ENCODE results near the gene RNPEP. TPM values are rescaled to one million over a fixed set of nuclear protein-coding genes. Genes with fewer than 3 reads are reported as not detected.

Gene RNPEP
- total RNA-seq, 1 donor from 2014 or later, result 70.1 TPM

- Mint-ChIP-seq H3K4me1 (ENCODE audit: unreplicated experiment) (peaks cover 29% of the 10 kb centered on the region), H3K4me3 (ENCODE audit: unreplicated experiment) (no peak overlapping the region), H3K27me3 (ENCODE audit: unreplicated experiment) (peaks cover 13% of the 10 kb centered on the region), H3K27ac (ENCODE audit: unreplicated experiment) (no peak overlapping the region), H3K36me3 (ENCODE audit: low read depth, unreplicated experiment) (no peaks in the 10 kb centered on the region), H3K9me3 (ENCODE audit: unreplicated experiment) (no peaks in the 10 kb centered on the region)
- no peak for DNase-seq (ENCODE audit: low spot score)
- TF ChIP-seq, protein P1, sequence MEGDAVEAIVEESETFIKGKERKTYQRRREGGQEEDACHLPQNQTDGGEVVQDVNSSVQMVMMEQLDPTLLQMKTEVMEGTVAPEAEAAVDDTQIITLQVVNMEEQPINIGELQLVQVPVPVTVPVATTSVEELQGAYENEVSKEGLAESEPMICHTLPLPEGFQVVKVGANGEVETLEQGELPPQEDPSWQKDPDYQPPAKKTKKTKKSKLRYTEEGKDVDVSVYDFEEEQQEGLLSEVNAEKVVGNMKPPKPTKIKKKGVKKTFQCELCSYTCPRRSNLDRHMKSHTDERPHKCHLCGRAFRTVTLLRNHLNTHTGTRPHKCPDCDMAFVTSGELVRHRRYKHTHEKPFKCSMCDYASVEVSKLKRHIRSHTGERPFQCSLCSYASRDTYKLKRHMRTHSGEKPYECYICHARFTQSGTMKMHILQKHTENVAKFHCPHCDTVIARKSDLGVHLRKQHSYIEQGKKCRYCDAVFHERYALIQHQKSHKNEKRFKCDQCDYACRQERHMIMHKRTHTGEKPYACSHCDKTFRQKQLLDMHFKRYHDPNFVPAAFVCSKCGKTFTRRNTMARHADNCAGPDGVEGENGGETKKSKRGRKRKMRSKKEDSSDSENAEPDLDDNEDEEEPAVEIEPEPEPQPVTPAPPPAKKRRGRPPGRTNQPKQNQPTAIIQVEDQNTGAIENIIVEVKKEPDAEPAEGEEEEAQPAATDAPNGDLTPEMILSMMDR (IDR thresholded peaks at IDR 0.05; ENCODE audit: unreplicated experiment), result no peak
Measured at GRCh38 chr1:201944002-201944401, 38.4 kb upstream of the RNPEP start.

DNA sequence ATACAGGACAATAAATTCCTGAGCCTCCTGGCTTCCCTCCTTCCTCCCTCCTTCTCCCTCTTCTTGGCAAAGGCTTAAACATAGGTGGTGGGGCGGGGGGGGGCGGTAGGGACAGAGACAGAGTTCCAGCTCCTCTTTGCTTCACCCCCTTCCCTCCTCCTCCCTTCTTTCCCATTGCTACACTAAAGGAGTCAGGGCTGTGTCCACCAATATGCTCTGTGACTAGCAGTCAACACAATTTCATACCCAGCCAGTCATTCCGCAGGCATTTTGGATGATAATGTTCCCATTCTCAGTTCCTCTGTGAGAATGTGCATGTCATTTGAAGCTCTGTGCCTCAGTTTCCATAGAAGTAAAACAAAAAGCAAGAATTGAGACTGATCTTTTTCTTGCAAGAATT, 37.8 kb upstream of the RNPEP start:
- Mint-ChIP-seq H3K27me3 (ENCODE audit: unreplicated experiment) (peaks cover 15% of the 10 kb centered on the region), H3K9me3 (ENCODE audit: unreplicated experiment) (no peaks in the 10 kb centered on the region), H3K4me3 (ENCODE audit: unreplicated experiment) (no peak overlapping the region), H3K4me1 (ENCODE audit: unreplicated experiment) (peaks cover 28% of the 10 kb centered on the region), H3K36me3 (ENCODE audit: low read depth, unreplicated experiment) (no peaks in the 10 kb centered on the region), H3K27ac (ENCODE audit: unreplicated experiment) (no peak overlapping the region)
- DNase-seq (ENCODE audit: low spot score), result no peak
- TF ChIP-seq, protein P1 (IDR thresholded peaks at IDR 0.05; ENCODE audit: unreplicated experiment), result no peak

DNA sequence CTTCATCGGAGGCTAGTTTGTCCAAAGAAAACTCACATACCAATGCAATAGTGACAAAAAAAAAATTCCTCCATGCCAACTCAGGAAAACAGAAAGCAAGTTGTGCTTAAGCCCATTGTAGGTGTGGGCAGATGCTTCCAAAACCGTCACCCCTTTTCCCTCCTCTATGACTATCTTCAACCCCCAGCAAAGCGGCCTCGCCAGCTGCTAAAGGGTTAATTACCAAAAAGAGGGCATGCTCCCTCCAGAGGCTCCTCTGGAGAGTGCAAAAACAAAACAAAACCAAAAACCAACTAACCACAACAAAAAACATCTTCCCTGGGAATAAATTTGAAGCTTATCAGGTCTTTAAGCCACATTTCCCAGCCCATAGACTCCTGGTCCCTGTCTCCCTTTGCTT, 37.3 kb upstream of the RNPEP start:
- peaks cover 27% of the 10 kb centered on the region for H3K4me1 Mint-ChIP-seq (ENCODE audit: unreplicated experiment)
- no peak for DNase-seq (ENCODE audit: low spot score)
- peaks cover 15% of the 10 kb centered on the region for H3K27me3 Mint-ChIP-seq (ENCODE audit: unreplicated experiment)
- H3K9me3 Mint-ChIP-seq (ENCODE audit: unreplicated experiment), result no peaks in the 10 kb centered on the region
- no peaks in the 10 kb centered on the region for H3K36me3 Mint-ChIP-seq (ENCODE audit: low read depth, unreplicated experiment)
- no peak overlapping the region for H3K27ac Mint-ChIP-seq (ENCODE audit: unreplicated experiment)
- TF ChIP-seq, protein P1 (IDR thresholded peaks at IDR 0.05; ENCODE audit: unreplicated experiment), result no peak
- H3K4me3 Mint-ChIP-seq (ENCODE audit: unreplicated experiment), result no peak overlapping the region

DNA sequence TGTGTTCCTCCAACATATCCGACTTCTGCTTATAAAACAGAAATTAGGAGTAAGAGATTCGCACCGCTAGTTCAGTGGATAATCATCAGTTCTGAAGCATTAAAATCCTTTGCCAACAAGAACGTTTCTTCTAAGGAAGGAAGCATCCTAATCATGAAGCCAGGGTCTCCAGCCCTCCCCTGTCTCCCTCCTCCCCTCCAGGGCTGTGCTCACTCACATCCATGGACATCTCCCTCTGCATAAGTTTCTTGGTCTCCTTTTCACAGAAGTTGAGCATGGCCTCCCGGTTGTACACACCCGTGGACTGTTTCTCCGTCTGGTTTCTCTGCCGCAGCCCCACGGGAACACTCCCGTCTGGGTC, 36.6 kb upstream of the RNPEP start:
- Mint-ChIP-seq H3K27me3 (ENCODE audit: unreplicated experiment) (peaks cover 15% of the 10 kb centered on the region), H3K36me3 (ENCODE audit: low read depth, unreplicated experiment) (no peaks in the 10 kb centered on the region), H3K9me3 (ENCODE audit: unreplicated experiment) (no peaks in the 10 kb centered on the region), H3K4me3 (ENCODE audit: unreplicated experiment) (peak overlapping the region; percentile 90), H3K4me1 (ENCODE audit: unreplicated experiment) (peaks cover 27% of the 10 kb centered on the region), H3K27ac (ENCODE audit: unreplicated experiment) (no peak overlapping the region)
- no peak for DNase-seq (ENCODE audit: low spot score)
- TF ChIP-seq, protein P1 (IDR thresholded peaks at IDR 0.05; ENCODE audit: unreplicated experiment), result no peak

DNA sequence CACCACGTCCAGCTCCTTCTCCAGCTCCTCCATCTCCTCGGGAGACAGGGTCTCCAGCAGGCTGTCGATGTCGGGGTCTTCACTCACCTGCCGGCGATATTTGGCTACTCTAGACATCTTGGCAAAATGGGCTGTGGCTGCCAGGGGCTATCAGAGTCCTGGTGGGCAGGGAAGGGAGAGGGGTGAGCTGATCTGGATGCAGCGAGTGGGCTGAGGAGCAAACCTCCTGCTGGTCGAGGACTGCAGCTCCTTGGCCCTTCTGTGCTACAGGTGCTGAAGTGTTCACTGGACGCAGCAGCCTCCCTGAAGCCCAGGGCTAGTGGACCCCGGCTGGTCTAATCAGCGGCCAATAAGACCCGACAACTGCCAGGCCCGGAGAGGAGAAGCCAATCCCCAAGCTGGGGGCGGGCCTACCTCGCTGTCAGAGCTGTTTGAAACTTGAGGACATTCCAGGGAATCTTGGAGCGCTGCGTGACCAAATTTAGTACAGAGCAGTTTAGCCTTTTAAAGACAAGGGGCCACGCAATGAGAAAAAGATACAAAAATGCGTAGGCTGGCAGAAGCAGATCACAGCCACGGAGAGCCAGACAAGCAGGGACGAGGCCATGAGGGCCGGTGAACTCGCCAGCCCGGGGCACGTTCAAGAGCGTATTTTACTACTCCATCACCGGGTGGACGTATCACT, 36.1 kb upstream of the RNPEP start, which contains the start of gene LMOD1:
TSS of gene LMOD1 (minus strand) at position 325 of the 685 bp plus-strand sequence. CDS start at position 117, 208 bp downstream.
- Mint-ChIP-seq H3K4me1 (ENCODE audit: unreplicated experiment) (peaks cover 25% of the 10 kb centered on the region), H3K9me3 (ENCODE audit: unreplicated experiment) (no peaks in the 10 kb centered on the region), H3K27ac (ENCODE audit: unreplicated experiment) (peak within 1 kb of the TSS; percentile 50), H3K36me3 (ENCODE audit: low read depth, unreplicated experiment) (no peaks in the 10 kb centered on the region), H3K27me3 (ENCODE audit: unreplicated experiment) (peaks cover 15% of the 10 kb centered on the region), H3K4me3 (ENCODE audit: unreplicated experiment) (peak within 1 kb of the TSS; percentile 90)
- TF ChIP-seq, protein P1 (IDR thresholded peaks at IDR 0.05; ENCODE audit: unreplicated experiment), result no peak
- peak; percentile 72 for DNase-seq (ENCODE audit: low spot score)

All from endothelial cell (in vitro differentiated cells).